ENCODE data around the gene COX5B.
"Not testable (repeated sequence)": the region's sequence is repeated elsewhere in the genome, so short reads cannot be mapped to it uniquely, and the experiment has no call there.

DNA sequence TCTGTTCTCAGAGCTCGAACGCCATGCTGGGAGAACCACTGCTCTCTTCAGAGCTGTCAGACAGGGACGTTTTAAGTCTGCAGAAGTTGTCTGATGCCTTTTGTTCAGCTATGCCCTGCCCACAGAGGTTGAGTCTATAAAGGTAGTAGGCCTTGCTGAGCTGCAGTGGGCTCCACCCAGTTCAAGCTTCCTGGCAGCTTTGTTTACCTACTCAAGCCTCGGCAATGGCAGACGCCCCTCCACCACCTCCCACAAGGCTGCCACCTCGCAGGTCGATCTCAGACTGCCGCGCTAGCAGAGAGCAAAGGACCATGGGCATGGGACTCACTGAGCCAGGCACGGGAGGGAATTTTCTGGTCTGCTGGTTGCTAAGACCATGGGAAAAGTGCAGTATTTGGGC lies 44.3 kb upstream of the COX5B start:
- TF ChIP-seq, protein P1, sequence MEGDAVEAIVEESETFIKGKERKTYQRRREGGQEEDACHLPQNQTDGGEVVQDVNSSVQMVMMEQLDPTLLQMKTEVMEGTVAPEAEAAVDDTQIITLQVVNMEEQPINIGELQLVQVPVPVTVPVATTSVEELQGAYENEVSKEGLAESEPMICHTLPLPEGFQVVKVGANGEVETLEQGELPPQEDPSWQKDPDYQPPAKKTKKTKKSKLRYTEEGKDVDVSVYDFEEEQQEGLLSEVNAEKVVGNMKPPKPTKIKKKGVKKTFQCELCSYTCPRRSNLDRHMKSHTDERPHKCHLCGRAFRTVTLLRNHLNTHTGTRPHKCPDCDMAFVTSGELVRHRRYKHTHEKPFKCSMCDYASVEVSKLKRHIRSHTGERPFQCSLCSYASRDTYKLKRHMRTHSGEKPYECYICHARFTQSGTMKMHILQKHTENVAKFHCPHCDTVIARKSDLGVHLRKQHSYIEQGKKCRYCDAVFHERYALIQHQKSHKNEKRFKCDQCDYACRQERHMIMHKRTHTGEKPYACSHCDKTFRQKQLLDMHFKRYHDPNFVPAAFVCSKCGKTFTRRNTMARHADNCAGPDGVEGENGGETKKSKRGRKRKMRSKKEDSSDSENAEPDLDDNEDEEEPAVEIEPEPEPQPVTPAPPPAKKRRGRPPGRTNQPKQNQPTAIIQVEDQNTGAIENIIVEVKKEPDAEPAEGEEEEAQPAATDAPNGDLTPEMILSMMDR (IDR thresholded peaks at IDR 0.05; ENCODE audit: insufficient read depth, low read depth, low read length), result not testable (repeated sequence)
- TF ChIP-seq EZH2 (IDR thresholded peaks at IDR 0.05; ENCODE audit: insufficient read depth, low read length), result not testable (repeated sequence)

Measured in astrocyte (in vitro differentiated cells and primary cell).